Hematopoietic multipotent progenitor cell treated with erythropoietin and hydrocortisone succinate and interleukin-3 and kit ligand, for 15 days (in vitro differentiated cells): ENCODE measurements around the gene NOC2L.
"Not testable (repeated sequence)": the region's sequence is repeated elsewhere in the genome, so short reads cannot be mapped to it uniquely, and the experiment has no call there.

ENCODE experiments used
- DNase-seq: peaks from one replicate; pipeline ENCODE4 v3.0.0-alpha.2; 2015; ENCODE audit warnings: low spot score

Gene NOC2L

GRCh38 chr1:904310-904950 is 54.6 kb downstream of the NOC2L start:
- DNase-seq: peak; percentile 76

GRCh38 chr1:903721-904271 is 55.3 kb downstream of the NOC2L start:
- no peak for DNase-seq

- DNase-seq: no peak
These were observed 55.8 kb downstream of the NOC2L start for GRCh38 chr1:903305-903704.

- DNase-seq: no peak
These were observed 56.3 kb downstream of the NOC2L start for GRCh38 chr1:902802-903201.

- no peak for DNase-seq
These were observed 57.8 kb downstream of the NOC2L start for GRCh38 chr1:901108-901859.

- DNase-seq: no peak
These were observed 59.3 kb downstream of the NOC2L start for GRCh38 chr1:899636-900317.

- not testable (repeated sequence) for DNase-seq
These were observed 61.1 kb downstream of the NOC2L start for GRCh38 chr1:897951-898350.

- DNase-seq: no peak
These were observed 61.8 kb downstream of the NOC2L start for GRCh38 chr1:897226-897625.
